Liver (tissue), 3 donors: ENCODE results near the gene ASXL2.
"Not testable (repeated sequence)": the region's sequence is repeated elsewhere in the genome, so short reads cannot be mapped to it uniquely, and the experiment has no call there.

Experiments
- CTCF ChIP-seq: fragments of 150-350 bp; IDR thresholded peaks from 2 replicates; pipeline ENCODE4 v1.5.1; 2017; ENCODE audit warnings: improper control_type of control experiment, low read depth, low read length; ENCODE audit not compliant: missing input control
- EGR1 ChIP-seq, 2 donors: IDR thresholded peaks; 2 replicates each; pipeline ENCODE4 v1.6.1; 2016 to 2018; ENCODE audit warnings: antibody characterized with exemption in 2 of 2, low read depth in 2 of 2
- GABPA ChIP-seq, 2 donors: IDR thresholded peaks in 1 of 2; conservative IDR thresholded peaks in 1 of 2; 2 replicates each; pipeline ENCODE4 v1.6.1; 2016; ENCODE audit warnings: antibody characterized with exemption in 2 of 2, mild to moderate bottlenecking in 1 of 2, moderate library complexity in 1 of 2
- JUND ChIP-seq, 2 donors: IDR thresholded peaks; 2 replicates each; pipeline ENCODE4 v1.6.1; 2016; ENCODE audit warnings: antibody characterized with exemption in 2 of 2
- MAX ChIP-seq: IDR thresholded peaks from 2 replicates; pipeline ENCODE4 v1.6.1; 2016; ENCODE audit warnings: antibody characterized with exemption
- NR2F2 ChIP-seq: IDR thresholded peaks from 2 replicates; pipeline ENCODE4 v1.6.1; 2016; ENCODE audit warnings: antibody characterized with exemption
- RAD21 ChIP-seq, 2 donors: IDR thresholded peaks; 2 replicates each; pipeline ENCODE4 v1.6.1; 2016; ENCODE audit warnings: antibody characterized with exemption in 2 of 2, mild to moderate bottlenecking in 2 of 2
- SP1 ChIP-seq: IDR thresholded peaks from 2 replicates; pipeline ENCODE4 v1.6.1; 2018; ENCODE audit warnings: antibody characterized with exemption, mild to moderate bottlenecking
- TAF1 ChIP-seq: conservative IDR thresholded peaks from 2 replicates; pipeline ENCODE4 v1.6.1; 2016; ENCODE audit warnings: antibody characterized with exemption, mild to moderate bottlenecking
- YY1 ChIP-seq: IDR thresholded peaks from 2 replicates; pipeline ENCODE4 v1.6.1; 2016; ENCODE audit warnings: antibody characterized with exemption, mild to moderate bottlenecking
- ZBTB33 ChIP-seq: IDR thresholded peaks from 2 replicates; pipeline ENCODE4 v1.6.1; 2016; ENCODE audit warnings: antibody characterized with exemption
- donor health status: healthy.
- donor health status: healthy.

- not testable (repeated sequence) for TF ChIP-seq CTCF; RAD21 (IDR thresholded peaks at IDR 0.05); GABPA (IDR thresholded peaks at IDR 0.05 in 1 of 2, conservative IDR thresholded peaks at IDR 0.05 in 1 of 2); YY1; SP1; ZBTB33; EGR1 (IDR thresholded peaks at IDR 0.05; ENCODE audit: low read depth in 2 of 2); JUND (IDR thresholded peaks at IDR 0.05); NR2F2; MAX; TAF1
Measured at GRCh38 chr2:25896308-25896707, 18.0 kb upstream of the ASXL2 start.
